ENCODE measurements around the gene THRAP3.
A peak's percentile ranks its signal among the peaks of the same experiment; 100 is the strongest.

THRAP3 gene

DNA sequence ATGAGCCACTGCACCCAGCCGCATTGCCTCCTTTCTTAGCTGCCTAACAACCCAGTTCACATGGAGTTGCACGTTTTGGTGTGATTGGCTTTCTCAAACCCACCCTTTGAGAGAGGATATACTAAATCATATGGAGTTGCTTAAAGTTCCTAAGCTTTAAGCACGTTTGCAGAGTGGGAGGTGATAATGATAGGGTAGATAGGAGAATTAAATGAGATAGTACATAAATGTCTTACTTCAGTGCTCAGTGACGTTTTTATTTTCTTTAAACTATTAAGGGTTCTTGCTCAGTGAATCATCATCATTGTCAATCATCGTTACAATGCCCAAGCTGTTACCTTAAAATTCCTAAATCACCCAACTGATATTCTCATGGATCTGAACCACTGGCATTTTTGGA is 79.0 kb downstream of the THRAP3 start:
- DNase-seq: no peak

DNA sequence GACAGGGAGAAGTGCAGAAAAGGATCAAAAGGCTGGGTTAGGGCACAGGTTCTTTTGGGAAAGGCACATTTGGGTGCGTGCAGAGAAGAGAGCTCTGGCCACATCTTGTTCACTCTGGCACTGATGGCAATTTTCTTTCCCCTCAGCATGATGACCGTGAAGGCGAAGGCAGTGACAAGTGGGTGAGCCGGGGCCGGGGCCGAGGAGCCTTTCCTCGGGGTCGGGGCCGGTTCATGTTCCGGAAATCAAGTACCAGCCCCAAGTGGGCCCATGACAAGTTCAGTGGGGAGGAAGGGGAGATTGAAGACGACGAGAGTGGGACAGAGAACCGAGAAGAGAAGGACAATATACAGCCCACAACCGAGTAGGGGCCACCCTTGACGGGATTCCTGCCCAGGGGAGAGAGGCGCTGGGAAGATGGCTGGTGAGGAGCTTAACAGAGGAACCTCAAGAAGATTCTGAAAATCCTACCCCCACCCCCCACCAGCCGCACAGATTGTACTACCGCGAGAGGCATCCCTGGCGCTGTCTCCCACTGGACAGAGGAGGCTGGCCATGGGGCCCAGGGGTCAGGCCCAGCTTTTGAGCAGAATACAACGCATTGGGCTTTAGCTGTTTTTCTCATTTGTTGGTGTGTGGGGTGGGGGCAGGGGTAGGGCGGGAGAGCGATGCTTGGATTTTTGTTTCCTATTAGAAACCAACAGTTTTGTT is 79.6 kb downstream of the THRAP3 start:
- DNase-seq: no peak

DNA sequence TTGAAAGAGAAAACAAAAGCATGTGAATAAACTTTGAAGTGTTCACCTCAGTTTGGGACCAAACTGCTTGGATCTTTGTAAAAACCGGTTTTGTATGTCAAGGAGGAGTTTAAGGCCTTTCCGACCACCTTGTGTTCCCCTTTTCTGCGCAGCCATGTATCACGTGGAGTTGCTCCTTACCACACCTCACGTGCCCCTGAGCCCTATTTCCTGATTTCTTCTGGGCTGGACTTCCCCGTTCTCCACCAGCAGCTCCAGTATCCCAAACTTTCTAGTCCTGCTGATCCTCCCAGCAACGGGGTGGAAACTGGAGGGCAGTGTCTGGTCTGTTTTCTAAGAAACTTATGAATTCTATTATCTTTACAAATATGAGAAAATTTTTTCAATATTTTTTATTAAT is 80.3 kb downstream of the THRAP3 start:
- DNase-seq: no peak

GRCh38 chr1:36304970-36305914 is 81.0 kb downstream of the THRAP3 start:
- DNase-seq: no peak

GRCh38 chr1:36305915-36306209 is 81.6 kb downstream of the THRAP3 start:
- no peak for DNase-seq

- DNase-seq: peak; percentile 79 to 94
These were observed 82.1 kb downstream of the THRAP3 start, which contains the start of gene SH3D21 for GRCh38 chr1:36306210-36306901. TSS of gene SH3D21 (plus strand) at chr1:36306368. CDS start at chr1:36306421, 53 bp downstream.

- peak; percentile 97 to 100 for DNase-seq
These were observed 82.7 kb downstream of the THRAP3 start for GRCh38 chr1:36306902-36307456.

DNA sequence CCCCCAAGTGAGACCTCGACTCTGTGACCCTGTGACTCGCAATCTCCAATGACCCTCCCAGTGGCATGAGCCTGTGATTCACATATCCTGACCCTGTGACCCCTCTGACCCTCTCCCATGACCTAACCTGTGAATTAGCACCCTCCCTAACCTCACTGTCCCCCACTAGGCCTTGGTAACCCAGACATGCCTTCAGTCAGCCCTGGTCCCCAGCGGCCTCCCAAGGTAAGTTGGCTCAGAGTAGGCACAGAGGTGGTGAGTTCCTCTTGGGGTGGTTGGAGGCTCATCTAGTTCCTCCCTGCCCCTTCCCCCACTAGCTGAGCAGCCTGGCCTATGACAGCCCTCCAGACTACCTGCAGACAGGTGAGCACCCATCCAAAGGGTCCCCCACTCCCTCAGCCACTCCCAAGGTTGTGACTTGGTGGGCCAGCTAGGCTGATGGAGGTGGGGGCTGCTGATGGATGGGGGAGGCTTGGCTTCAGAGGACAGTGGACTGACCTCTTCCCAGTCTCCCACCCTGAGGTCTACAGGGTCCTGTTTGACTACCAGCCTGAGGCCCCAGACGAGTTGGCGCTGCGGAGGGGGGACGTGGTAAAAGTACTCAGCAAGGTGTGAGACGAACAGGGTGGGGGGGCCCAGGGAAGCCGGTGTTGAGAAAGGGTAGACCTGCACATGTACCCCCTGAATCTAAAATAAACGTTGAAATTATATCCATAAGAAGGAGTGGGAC is 83.5 kb downstream of the THRAP3 start:
- DNase-seq: peak in 1 of 2 experiments; percentile 26

DNA sequence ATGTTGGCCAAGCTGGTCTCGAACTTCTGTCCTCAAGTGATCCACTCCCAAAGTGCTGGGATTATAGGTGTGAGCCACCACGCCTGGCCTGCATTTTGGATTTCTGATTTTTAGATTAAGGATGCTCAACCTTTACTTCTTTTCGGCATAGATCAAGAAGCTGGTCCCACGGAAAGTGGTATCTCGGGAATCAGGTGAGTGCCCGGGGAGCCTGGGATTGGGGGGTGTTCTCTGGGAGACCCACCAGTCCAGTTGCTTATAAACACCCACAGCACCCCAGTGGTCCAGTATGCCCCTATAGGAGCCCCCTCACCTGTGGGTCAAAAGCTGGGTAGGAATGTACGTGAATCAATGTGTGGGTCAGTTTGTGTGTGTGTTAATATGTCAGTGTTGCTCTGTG is 85.2 kb downstream of the THRAP3 start:
- DNase-seq: no peak

DNA sequence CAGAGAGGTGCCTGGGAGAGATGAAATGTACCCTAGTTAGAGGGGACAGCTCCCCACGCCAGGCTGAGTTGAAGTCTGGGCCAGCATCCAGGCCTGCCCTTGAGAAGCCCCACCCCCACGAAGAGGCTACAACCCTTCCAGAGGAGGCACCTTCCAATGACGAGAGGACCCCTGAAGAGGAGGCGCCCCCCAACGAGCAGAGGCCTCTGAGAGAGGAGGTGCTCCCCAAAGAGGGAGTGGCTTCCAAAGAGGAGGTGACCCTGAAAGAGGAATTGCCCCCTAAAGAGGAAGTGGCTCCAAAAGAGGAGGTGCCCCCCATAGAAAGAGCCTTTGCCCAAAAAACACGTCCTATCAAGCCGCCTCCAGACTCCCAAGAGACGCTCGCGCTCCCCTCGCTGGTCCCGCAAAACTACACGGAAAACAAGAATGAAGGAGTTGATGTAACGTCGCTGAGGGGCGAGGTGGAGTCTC is 96.1 kb downstream of the THRAP3 start:
- DNase-seq: no peak

DNA sequence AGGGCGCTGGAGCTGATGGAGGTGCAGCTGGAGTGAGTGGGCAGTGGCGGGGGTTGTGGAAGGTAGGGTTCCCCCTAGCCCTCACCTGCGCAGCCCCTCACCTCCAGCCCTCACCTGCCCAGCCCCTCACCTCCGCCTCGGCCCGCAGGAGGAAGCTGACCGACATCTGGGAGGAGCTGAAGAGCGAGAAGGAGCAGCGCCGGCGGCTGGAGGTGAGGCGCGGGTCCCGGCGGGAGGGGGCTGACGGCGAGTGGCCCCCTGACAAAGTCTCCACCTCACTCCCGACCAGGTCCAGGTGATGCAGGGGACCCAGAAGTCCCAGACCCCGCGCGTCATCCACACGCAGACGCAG is 96.5 kb downstream of the THRAP3 start:
- DNase-seq: no peak

DNA sequence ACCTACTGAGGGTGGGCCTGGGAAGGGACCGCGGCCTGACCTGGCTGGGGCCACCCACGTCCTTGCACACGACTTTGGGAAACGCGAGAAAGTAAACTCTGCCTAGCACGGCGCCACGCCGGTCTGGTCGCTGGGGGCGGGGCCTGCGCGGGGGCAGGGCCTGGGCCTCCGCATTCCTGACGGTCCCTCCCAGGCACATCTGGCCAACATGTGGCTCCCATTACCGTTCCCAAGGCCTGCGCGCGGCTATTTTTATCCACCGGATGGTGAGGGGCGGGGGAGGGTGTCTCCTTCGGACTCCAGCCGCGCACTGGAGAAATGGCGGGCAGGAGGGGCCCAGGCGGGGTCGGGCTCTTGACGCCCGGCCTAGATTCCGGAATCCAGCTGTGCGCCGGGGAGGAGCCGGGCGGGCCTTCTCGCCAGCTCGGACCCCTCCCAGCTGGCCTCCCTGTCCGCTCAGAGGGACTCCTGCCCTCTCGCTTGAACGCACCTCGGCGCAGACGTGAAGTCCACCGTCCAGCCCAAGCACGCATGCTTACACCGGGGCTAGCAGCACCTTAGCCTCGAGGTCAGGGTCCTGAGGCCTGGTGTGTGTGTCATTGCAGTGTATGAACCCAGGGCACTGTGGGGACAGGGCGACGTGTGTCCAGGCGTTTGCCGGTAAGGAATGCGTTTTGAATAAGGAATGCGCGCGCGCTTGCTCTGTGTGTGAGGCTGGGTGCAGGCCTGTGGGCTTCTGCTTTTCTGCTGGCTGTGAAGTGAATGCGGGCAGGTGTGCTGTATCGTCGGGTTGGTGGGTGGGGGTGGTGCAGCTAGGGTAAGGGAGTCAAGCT is 97.1 kb downstream of the THRAP3 start:
- peak; percentile 48 to 85 for DNase-seq

GRCh38 chr1:36322041-36322785 is 98.0 kb downstream of the THRAP3 start:
- DNase-seq: peak in 1 of 2 experiments; percentile 63

- DNase-seq: peak in 1 of 2 experiments; percentile 77
These were observed 98.8 kb downstream of the THRAP3 start for GRCh38 chr1:36322786-36323635.

GRCh38 chr1:36323636-36324352 is 99.6 kb downstream of the THRAP3 start, which contains the start of gene EVA1B:
TSS of gene EVA1B (minus strand) at chr1:36323645. CDS start at chr1:36323037, 608 bp downstream.
- peak; percentile 21 to 77 for DNase-seq

GRCh38 chr1:36324353-36324703 is 100.1 kb downstream of the THRAP3 start:
- no peak for DNase-seq

GRCh38 chr1:36326499-36326898 is 102.3 kb downstream of the THRAP3 start:
- no peak for DNase-seq

DNA sequence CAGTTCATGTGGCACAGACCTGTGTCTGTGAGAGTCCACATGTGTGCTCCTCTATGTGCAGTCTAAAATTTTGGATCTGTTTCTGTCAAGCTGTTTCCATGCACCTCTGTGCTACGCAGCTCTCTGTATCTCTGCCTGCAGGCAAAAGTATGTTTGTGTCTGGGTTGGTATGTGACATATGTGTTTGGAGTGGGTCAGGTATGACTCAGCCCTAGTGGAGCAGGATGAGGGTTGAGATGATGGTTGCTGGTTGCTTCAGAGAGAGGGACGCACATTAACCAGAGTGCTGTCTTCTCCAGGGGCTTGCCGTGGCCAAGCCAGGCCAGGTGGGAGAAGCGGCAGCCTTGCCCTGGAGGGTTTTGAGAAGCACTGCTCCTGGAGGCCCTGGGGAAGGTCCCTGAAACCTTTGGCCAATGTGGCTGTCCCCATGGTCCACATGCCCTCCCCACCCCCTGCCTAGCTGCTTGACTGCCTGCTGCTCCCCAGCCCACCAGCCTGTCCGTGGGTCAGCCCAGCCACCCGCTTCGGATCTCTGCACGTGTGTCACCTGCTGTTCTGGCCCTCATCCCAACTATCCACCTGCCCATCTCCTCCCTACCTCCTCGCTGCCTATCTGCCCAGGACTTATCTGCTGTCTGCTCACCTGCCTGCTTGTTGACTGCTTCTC is 103.3 kb downstream of the THRAP3 start:
- DNase-seq: no peak
